Putamen (tissue), 1 donor: Measurements from ENCODE around the gene ZNF695.
A peak's percentile ranks its signal among the peaks of the same experiment; 100 is the strongest.

Source experiments
- DNase-seq: peaks from one replicate; pipeline ENCODE4 v3.0.0-alpha.2; 2016; ENCODE audit warnings: low spot score

ZNF695 gene

GRCh38 chr1:246959944-246960693 lies 47.7 kb downstream of the ZNF695 start:
- no peak for DNase-seq

- no peak for DNase-seq
Observed at GRCh38 chr1:246954126-246954525, 53.7 kb downstream of the ZNF695 start.

- no peak for DNase-seq
Observed at GRCh38 chr1:246951413-246951812, 56.4 kb downstream of the ZNF695 start.

- DNase-seq, result no peak
Observed at GRCh38 chr1:246949956-246950355, 57.9 kb downstream of the ZNF695 start.

- peak; percentile 58 for DNase-seq
Observed at GRCh38 chr1:246947255-246947654, 60.6 kb downstream of the ZNF695 start.

- no peak for DNase-seq
Observed at GRCh38 chr1:246946366-246946765, 61.5 kb downstream of the ZNF695 start.
